Measurements from ENCODE around the gene ZNF579.

- TF ChIP-seq CTCF (IDR thresholded peaks at IDR 0.05) (no peak), POLR2AphosphoS5 (IDR thresholded peaks at IDR 0.05) (no peak), POLR2A (IDR thresholded peaks at IDR 0.05) (no peak)
Measured at GRCh38 chr19:55528030-55528803, 52.4 kb downstream of the ZNF579 start.

Data from upper lobe of left lung (tissue), 4 donors.